DOHH2 (cell line): ENCODE results near the gene TM4SF4.

Source experiments
- H3F3A ChIP-seq: fragments of 200-600 bp; sonication (generic), shearing (Covaris generic); 2 replicates; pipeline ENCODE4 v1.6.0; 2016; ENCODE audit warnings: antibody characterized with exemption, mild to moderate bottlenecking; ENCODE audit not compliant: control insufficient read depth, insufficient read depth
- H3K27ac ChIP-seq: fragments of 200-600 bp; sonication (generic); 2 replicates; pipeline ENCODE4 v1.5.1; 2014; ENCODE audit warnings: low read depth, mild to moderate bottlenecking, low read length, moderate library complexity
- H3K27me3 ChIP-seq: fragments of 200-600 bp; sonication (generic); 2 replicates; pipeline ENCODE4 v1.6.1; 2014; ENCODE audit warnings: mild to moderate bottlenecking, low read length, mixed read lengths; ENCODE audit not compliant: control insufficient read depth
- H3K36me3 ChIP-seq: fragments of 200-600 bp; sonication (generic); 2 replicates; pipeline ENCODE4 v1.6.1; 2014; ENCODE audit warnings: mild to moderate bottlenecking, low read length, moderate library complexity, mixed read lengths; ENCODE audit not compliant: control insufficient read depth
- H3K4me1 ChIP-seq: fragments of 200-600 bp; sonication (generic); 2 replicates; pipeline ENCODE4 v1.6.1; 2014; ENCODE audit warnings: mild to moderate bottlenecking, low read length, mixed read lengths; ENCODE audit not compliant: control insufficient read depth
- H3K4me2 ChIP-seq: fragments of 200-600 bp; sonication (generic); 2 replicates; pipeline ENCODE4 v1.6.0; 2014; ENCODE audit warnings: mild to moderate bottlenecking, low read length, moderate library complexity
- H3K4me3 ChIP-seq: fragments of 200-600 bp; sonication (generic); 2 replicates; pipeline ENCODE4 v1.5.1; 2014; ENCODE audit warnings: mild to moderate bottlenecking, low read length, mixed read lengths
- H3K79me2 ChIP-seq: fragments of 200-600 bp; sonication (generic); 2 replicates; pipeline ENCODE4 v1.6.1; 2014; ENCODE audit warnings: mild to moderate bottlenecking, low read length, mixed read lengths; ENCODE audit not compliant: control insufficient read depth
- H3K9me2 ChIP-seq: fragments of 200-600 bp; sonication (generic); replicated peaks from 2 replicates; pipeline ENCODE4 v1.6.1; 2014; ENCODE audit warnings: mild to moderate bottlenecking, low read length, mixed read lengths; ENCODE audit not compliant: control insufficient read depth
- H3K9me3 ChIP-seq: fragments of 200-600 bp; sonication (generic); 2 replicates; pipeline ENCODE4 v1.6.1; 2014; ENCODE audit warnings: antibody characterized with exemption, low read length, mixed read lengths; ENCODE audit not compliant: control insufficient read depth, insufficient read depth
- H4K20me1 ChIP-seq: fragments of 200-600 bp; sonication (generic); 2 replicates; pipeline ENCODE4 v1.6.0; 2014; ENCODE audit warnings: low read depth, mild to moderate bottlenecking, antibody characterized with exemption, low read length, moderate library complexity; ENCODE audit not compliant: control insufficient read depth, insufficient read depth
- CTCF ChIP-seq: fragments of 200-600 bp; sonication (generic); IDR thresholded peaks from one replicate; pipeline ENCODE4 v1.5.1; 2014; ENCODE audit warnings: antibody characterized with exemption, mild to moderate bottlenecking, low read depth, low read length; ENCODE audit not compliant: poor library complexity, severe bottlenecking
- EZH2phosphoT487 ChIP-seq: fragments of 200-600 bp; sonication (generic); IDR thresholded peaks from 2 replicates; pipeline ENCODE4 v1.6.1; 2017; ENCODE audit warnings: borderline replicate concordance, mild to moderate bottlenecking, antibody characterized with exemption, low read length, moderate library complexity, mixed read lengths

Gene TM4SF4

GRCh38 chr3:149428087-149428486 is 46.4 kb upstream of the TM4SF4 start:
- no peaks in the 10 kb centered on the region for H3K79me2 ChIP-seq
- no peaks in the 10 kb centered on the region for H3K9me2 ChIP-seq
- no peaks in the 10 kb centered on the region for H3F3A ChIP-seq
- no peak overlapping the region for H3K27ac ChIP-seq
- no peaks in the 10 kb centered on the region for H3K36me3 ChIP-seq
- H4K20me1 ChIP-seq, result no peaks in the 10 kb centered on the region
- no peak overlapping the region for H3K4me2 ChIP-seq
- no peaks in the 10 kb centered on the region for H3K4me1 ChIP-seq
- no peaks in the 10 kb centered on the region for H3K9me3 ChIP-seq
- H3K27me3 ChIP-seq, result 0 out of 2 replicates have a peak, but pooled peaks cover 8% of the 10 kb centered on the region
- H3K4me3 ChIP-seq, result no peak overlapping the region
- TF ChIP-seq EZH2phosphoT487, result no peak

GRCh38 chr3:149430216-149430615 is 44.3 kb upstream of the TM4SF4 start:
- TF ChIP-seq CTCF (no peak), EZH2phosphoT487 (no peak)
- Histone ChIP-seq H3K9me3 (no peaks in the 10 kb centered on the region), H4K20me1 (no peaks in the 10 kb centered on the region), H3K27me3 (0 out of 2 replicates have a peak, but pooled peaks cover 8% of the 10 kb centered on the region), H3K79me2 (no peaks in the 10 kb centered on the region), H3K4me1 (no peaks in the 10 kb centered on the region), H3K9me2 (no peaks in the 10 kb centered on the region), H3K36me3 (no peaks in the 10 kb centered on the region), H3K4me3 (no peak overlapping the region), H3K4me2 (no peak overlapping the region), H3K27ac (no peak overlapping the region), H3F3A (no peaks in the 10 kb centered on the region)

- Histone ChIP-seq H3K4me3 (no peak overlapping the region), H3K9me2 (no peaks in the 10 kb centered on the region), H3K79me2 (no peaks in the 10 kb centered on the region), H3K36me3 (no peaks in the 10 kb centered on the region), H3K9me3 (no peaks in the 10 kb centered on the region), H4K20me1 (no peaks in the 10 kb centered on the region), H3K27me3 (0 out of 2 replicates have a peak, but pooled peaks cover 4% of the 10 kb centered on the region), H3K4me2 (no peak overlapping the region), H3F3A (no peaks in the 10 kb centered on the region), H3K4me1 (no peaks in the 10 kb centered on the region), H3K27ac (no peak overlapping the region)
- TF ChIP-seq EZH2phosphoT487 (no peak), CTCF (no peak)
These were observed 42.3 kb upstream of the TM4SF4 start for GRCh38 chr3:149432149-149432548.

GRCh38 chr3:149435996-149436885 is 38.3 kb upstream of the TM4SF4 start:
- no peaks in the 10 kb centered on the region for H3K4me1 ChIP-seq
- H3K27ac ChIP-seq, result no peak overlapping the region
- H3K9me3 ChIP-seq, result no peaks in the 10 kb centered on the region
- H3F3A ChIP-seq, result no peaks in the 10 kb centered on the region
- H3K4me3 ChIP-seq, result no peak overlapping the region
- no peaks in the 10 kb centered on the region for H3K9me2 ChIP-seq
- H3K36me3 ChIP-seq, result no peaks in the 10 kb centered on the region
- TF ChIP-seq EZH2phosphoT487, result no peak
- no peak for TF ChIP-seq CTCF
- no peaks in the 10 kb centered on the region for H3K79me2 ChIP-seq
- no peak overlapping the region for H3K4me2 ChIP-seq
- no peaks in the 10 kb centered on the region for H4K20me1 ChIP-seq
- no peaks in the 10 kb centered on the region for H3K27me3 ChIP-seq
